DMS114 treated with DMSO at 0.1 percent for 48 hours (cell line): ENCODE results near the gene FLNC.

Experiments used
- DNase-seq: peaks from one replicate; lab custom pipeline; 2025; ENCODE audit not compliant: unreplicated experiment; lab: John Stamatoyannopoulos, UW

The FLNC gene

GRCh38 chr7:128830231-128831177 lies at the start of gene FLNC:
Gene FLNC, plus strand, starts transcription at chr7:128830406. Its CDS starts 232 bp downstream, at chr7:128830638.
- no peak for DNase-seq

- DNase-seq: no peak
These were observed 49.1 kb upstream of the FLNC start for GRCh38 chr7:128781126-128781525.

GRCh38 chr7:128781851-128782250 lies 48.4 kb upstream of the FLNC start:
- DNase-seq: no peak

GRCh38 chr7:128783143-128783861 lies 46.9 kb upstream of the FLNC start:
- DNase-seq: peak; percentile 12

GRCh38 chr7:128785738-128786137 lies 44.5 kb upstream of the FLNC start:
- no peak for DNase-seq

- no peak for DNase-seq
These were observed 41.5 kb upstream of the FLNC start for GRCh38 chr7:128788446-128789412.

GRCh38 chr7:128790315-128791041 lies 39.7 kb upstream of the FLNC start:
- DNase-seq: no peak

- DNase-seq: no peak
These were observed 38.9 kb upstream of the FLNC start, which contains the start of gene CCDC136 for GRCh38 chr7:128791121-128791971. Gene CCDC136, plus strand, starts transcription at chr7:128791968. Its CDS starts 444 bp downstream, at chr7:128792412.

- no peak for DNase-seq
These were observed 38.3 kb upstream of the FLNC start for GRCh38 chr7:128791972-128792327.

- no peak for DNase-seq
These were observed 37.6 kb upstream of the FLNC start for GRCh38 chr7:128792471-128793180.

- DNase-seq: no peak
These were observed 37.0 kb upstream of the FLNC start for GRCh38 chr7:128793181-128793547.

GRCh38 chr7:128794020-128794419 lies 36.2 kb upstream of the FLNC start:
- DNase-seq: no peak

GRCh38 chr7:128794436-128794835 lies 35.8 kb upstream of the FLNC start:
- DNase-seq: no peak

- no peak for DNase-seq
These were observed 35.1 kb upstream of the FLNC start for GRCh38 chr7:128795129-128795528.

GRCh38 chr7:128796327-128796726 lies 33.9 kb upstream of the FLNC start:
- DNase-seq: no peak

- no peak for DNase-seq
These were observed 30.8 kb upstream of the FLNC start for GRCh38 chr7:128799451-128799850.

- DNase-seq: no peak
These were observed 29.6 kb upstream of the FLNC start for GRCh38 chr7:128800567-128800966.

GRCh38 chr7:128801003-128801402 lies 29.2 kb upstream of the FLNC start:
- DNase-seq: no peak
